Adipocyte (in vitro differentiated cells): ENCODE measurements around the gene PIP5K1B.

ENCODE experiments used
- DNase-seq: peaks from one replicate; pipeline ENCODE4 v3.0.0-alpha.2; 2015; ENCODE audit warnings: low read depth
- H3K27me3 ChIP-seq: replicated peaks from 2 replicates; pipeline ENCODE4 v1.7.0; 2013; ENCODE audit warnings: mild to moderate bottlenecking, low read length, moderate library complexity; ENCODE audit not compliant: control insufficient read depth, insufficient read depth
- H3K36me3 ChIP-seq: 2 replicates; pipeline ENCODE4 v1.7.0; 2013; ENCODE audit warnings: low read length, mild to moderate bottlenecking, moderate library complexity; ENCODE audit not compliant: control insufficient read depth, insufficient read depth, severe bottlenecking
- H3K4me1 ChIP-seq: 2 replicates; pipeline ENCODE4 v1.7.0; 2013; ENCODE audit warnings: mild to moderate bottlenecking, low read length, moderate library complexity; ENCODE audit not compliant: control insufficient read depth, insufficient read depth
- H3K4me3 ChIP-seq: 2 replicates; pipeline ENCODE4 v1.7.0; 2013; ENCODE audit warnings: mild to moderate bottlenecking, low read length, moderate library complexity
- H3K9ac ChIP-seq: 2 replicates; pipeline ENCODE4 v1.7.0; 2013; ENCODE audit warnings: mild to moderate bottlenecking, low read length, moderate library complexity
- H3K9me3 ChIP-seq: 2 replicates; pipeline ENCODE4 v1.7.0; 2013; ENCODE audit warnings: mild to moderate bottlenecking, low read length, moderate library complexity; ENCODE audit not compliant: control insufficient read depth

Gene PIP5K1B

DNA sequence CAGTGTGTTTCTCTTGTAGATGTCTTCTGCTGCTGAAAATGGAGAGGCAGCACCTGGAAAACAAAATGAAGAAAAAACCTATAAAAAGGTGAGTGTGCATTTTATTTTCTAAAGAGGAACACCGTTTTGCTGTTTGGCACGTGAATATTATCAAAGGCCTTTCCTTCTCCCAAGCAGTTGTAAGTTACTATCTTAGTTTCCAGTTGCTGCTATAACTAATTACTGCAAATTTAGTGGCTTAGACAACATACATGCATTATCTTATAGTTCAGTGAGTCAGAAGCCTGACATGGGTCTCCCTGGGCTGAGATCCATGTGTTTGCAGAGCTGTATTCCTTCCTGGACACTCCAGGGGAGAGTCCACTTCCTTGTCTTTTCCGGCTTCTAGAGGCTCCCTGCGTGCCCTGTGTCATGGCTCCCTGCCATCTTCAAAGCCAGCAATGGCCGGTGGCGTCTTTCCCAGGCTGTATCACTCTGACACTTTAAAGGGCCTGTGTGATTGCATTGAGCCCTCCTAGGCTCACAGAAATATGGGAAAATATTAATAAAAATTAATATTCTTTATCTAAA, 117.6 kb downstream of the PIP5K1B start:
- DNase-seq = no peak
- Histone ChIP-seq H3K4me3 (no peak overlapping the region), H3K9ac (no peak overlapping the region), H3K36me3 (no peaks in the 10 kb centered on the region), H3K9me3 (no peaks in the 10 kb centered on the region), H3K4me1 (no peaks in the 10 kb centered on the region), H3K27me3 (no peaks in the 10 kb centered on the region)

DNA sequence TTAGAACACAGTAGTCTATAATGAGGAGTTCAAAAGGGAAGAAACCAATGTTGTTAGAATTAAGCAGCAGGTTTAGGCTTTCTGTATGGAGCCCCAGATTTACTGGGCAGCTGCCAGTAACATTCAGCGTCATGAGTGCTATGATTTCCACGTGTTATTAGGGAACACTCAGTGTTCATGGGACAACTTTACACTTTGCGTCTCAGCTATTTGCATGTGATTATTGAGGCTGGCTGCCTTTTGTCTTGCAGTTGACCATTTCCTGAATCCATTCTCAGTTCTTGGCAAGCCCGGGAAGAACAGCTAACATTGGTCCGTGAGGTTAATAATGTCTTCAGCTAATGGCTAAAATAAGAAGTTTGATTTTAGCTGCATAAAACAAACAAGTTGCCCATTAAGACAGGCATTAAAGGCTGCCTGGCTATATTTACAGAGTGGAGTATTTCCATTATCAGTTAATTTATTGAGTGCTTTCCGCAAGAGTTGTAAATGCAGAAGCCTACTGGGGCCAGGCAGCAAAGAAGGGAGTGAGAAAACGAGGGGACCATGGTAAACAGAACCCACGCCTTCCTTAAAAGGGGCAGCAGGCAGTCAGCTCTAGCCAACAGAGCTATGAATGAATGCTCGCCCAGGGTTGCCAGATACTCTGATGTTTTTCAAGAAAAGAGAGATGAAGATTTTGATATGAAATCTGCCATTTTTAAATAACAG, 120.9 kb downstream of the PIP5K1B start:
- Histone ChIP-seq H3K9me3 (no peaks in the 10 kb centered on the region), H3K4me1 (no peaks in the 10 kb centered on the region), H3K36me3 (no peaks in the 10 kb centered on the region), H3K9ac (no peak overlapping the region), H3K27me3 (peaks cover 5% of the 10 kb centered on the region), H3K4me3 (no peak overlapping the region)
- no peak for DNase-seq

DNA sequence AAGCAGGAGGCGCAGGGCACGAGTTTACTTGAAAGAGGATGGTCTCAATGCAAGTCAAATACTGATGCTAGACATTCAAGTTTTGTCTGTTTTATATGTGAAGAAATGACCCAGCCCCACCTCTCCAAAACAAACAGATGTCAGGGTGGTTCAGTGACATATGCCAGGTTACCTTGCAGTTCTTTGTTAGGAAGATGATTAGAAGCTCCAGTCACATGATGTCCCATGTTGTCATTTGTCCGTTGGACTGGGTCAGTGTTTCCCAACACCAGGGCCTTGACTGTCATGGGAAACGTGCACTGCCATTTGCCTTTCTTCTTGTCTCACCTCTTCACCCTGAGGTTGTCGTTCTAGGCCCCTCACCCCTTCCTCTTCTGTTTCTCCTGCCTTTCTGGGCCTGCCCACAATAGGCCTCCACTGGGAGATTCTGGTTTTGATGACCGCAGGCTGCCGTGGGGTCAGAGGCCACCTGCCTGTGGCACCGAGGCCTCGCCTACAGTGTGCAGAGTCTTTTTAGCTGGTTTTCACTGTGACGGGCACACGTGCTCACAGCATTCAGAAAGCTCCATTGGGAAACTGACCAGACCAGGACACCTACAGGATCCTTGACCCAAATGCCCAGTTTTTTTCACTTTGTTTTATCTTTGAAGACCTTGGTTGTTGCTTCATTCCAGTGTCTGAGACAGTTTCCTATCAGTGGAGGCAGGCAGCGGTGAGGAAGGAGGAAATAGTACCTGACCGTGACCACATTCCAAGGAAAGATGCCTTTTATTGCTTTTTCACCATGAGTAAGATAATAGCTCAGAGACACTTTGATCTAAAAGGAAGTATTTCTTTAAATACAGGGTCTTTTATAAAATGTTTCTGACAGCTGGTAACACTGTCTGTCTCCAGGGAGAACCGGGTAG, 123.1 kb downstream of the PIP5K1B start:
- H3K4me1 ChIP-seq = no peaks in the 10 kb centered on the region
- no peak overlapping the region for H3K4me3 ChIP-seq
- H3K9me3 ChIP-seq = no peaks in the 10 kb centered on the region
- H3K9ac ChIP-seq = no peak overlapping the region
- H3K27me3 ChIP-seq = peaks cover 9% of the 10 kb centered on the region
- H3K36me3 ChIP-seq = no peaks in the 10 kb centered on the region
- no peak for DNase-seq

DNA sequence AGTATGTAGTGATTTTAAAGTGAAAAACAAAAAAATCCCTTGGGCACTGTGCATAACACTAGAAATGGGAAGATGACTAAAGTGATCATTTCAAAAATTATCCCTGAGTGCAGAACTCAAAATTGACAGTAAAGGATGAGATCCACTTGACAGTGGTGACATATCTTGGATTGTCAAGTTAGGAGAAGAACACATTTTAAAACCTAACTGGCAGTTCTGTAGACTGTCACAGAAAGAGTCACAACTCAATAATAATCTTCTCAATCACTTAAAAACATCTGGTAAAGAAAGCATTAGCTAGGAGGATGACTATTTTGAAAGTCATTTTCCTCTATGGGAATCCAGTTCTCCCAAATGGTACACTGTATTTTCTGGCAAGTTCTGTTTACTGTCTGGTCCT, 127.1 kb downstream of the PIP5K1B start:
- Histone ChIP-seq H3K36me3 (no peaks in the 10 kb centered on the region), H3K9ac (no peak overlapping the region), H3K4me3 (no peak overlapping the region), H3K9me3 (no peaks in the 10 kb centered on the region), H3K27me3 (peaks cover 14% of the 10 kb centered on the region), H3K4me1 (no peaks in the 10 kb centered on the region)
- DNase-seq = no peak

DNA sequence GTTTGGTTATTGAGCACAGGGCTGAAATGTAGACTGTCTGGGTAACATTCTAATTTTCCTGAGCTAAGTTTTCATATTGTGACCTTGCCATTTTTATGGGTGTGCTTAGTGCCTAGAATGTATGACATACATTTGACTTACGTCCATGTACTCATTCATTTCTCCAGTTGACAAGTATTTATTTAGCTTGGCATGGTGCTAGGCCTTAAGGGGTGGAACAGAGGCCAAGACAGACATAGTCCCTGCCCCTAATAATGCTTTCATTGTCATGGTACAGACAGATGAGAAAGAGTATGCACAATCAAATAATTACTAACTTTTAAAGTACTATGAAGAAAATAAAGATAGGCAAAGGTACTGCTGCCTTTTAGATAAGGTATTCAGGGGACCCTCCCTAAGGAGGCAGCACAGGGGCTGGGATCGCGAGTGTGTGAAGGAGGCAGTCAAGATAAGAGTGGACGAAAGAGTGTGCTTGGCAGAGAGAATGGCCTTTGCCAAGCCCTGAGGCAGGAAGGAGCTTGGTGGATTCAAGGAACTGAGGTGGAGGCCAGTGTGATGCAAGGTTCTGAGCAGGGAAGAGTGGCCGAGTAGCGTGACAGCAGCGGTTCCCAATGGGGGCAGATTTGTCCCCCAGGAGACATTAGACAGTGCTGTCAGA, 128.0 kb downstream of the PIP5K1B start:
- DNase-seq = no peak
- no peaks in the 10 kb centered on the region for H3K36me3 ChIP-seq
- H3K9me3 ChIP-seq = no peaks in the 10 kb centered on the region

DNA sequence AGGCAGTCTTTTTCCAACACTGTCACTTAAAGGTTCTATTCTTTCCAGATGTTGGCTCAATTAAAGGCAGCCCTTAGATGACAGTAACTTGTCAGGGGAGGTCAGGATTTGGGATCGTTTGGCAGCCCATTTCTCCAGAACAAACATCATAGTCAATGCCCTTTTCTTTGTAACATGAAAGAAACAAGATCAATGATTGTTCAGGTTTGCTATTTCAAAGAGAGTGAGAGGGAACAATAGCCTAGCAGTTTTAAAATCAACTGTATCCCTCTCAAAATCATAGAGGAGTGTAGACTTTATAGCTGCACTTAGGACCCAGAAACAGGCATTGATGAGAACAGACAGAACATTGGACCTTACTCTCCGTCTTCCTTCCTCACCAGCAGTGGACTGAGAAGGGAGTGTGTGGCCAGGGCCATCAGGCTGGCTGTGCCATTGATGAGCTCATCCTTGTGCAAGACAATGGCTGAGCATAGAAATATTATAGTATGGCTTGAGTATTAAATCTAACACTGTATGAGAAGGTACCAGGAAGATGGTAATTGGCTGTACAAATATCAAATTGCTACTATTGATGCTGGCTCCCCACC, 130.0 kb downstream of the PIP5K1B start:
- Histone ChIP-seq H3K4me1 (no peaks in the 10 kb centered on the region), H3K4me3 (no peak overlapping the region), H3K9me3 (no peaks in the 10 kb centered on the region), H3K36me3 (no peaks in the 10 kb centered on the region), H3K9ac (no peak overlapping the region), H3K27me3 (peaks cover 14% of the 10 kb centered on the region)
- DNase-seq = no peak

More for the DNA sequence above, 128.0 kb downstream of the PIP5K1B start:
- no peak overlapping the region for H3K9ac ChIP-seq
- peaks cover 14% of the 10 kb centered on the region for H3K27me3 ChIP-seq
- no peaks in the 10 kb centered on the region for H3K4me1 ChIP-seq
- H3K4me3 ChIP-seq = no peak overlapping the region

DNA sequence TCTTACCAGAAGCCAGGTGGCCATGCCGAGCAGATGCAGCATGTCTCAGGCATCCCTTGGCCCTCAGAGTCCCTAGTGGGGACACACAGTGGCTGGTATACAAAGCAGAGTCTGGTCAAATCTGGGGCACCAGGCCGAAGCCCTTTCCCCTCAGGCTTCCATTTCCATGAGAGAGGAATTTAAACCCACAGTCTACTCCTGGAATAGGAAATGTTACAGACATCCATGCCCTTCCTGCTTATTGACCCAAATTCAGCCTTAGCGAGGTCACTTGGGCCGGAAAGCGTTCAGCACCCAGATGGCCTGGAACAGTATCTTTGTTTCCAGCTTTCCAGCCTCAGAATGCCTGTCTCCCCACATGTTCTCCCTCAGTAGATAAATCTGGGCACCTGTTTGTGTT, 131.7 kb downstream of the PIP5K1B start:
- no peak for DNase-seq
- Histone ChIP-seq H3K9me3 (no peaks in the 10 kb centered on the region), H3K36me3 (no peaks in the 10 kb centered on the region), H3K27me3 (peaks cover 9% of the 10 kb centered on the region), H3K9ac (no peak overlapping the region), H3K4me1 (no peaks in the 10 kb centered on the region), H3K4me3 (no peak overlapping the region)

DNA sequence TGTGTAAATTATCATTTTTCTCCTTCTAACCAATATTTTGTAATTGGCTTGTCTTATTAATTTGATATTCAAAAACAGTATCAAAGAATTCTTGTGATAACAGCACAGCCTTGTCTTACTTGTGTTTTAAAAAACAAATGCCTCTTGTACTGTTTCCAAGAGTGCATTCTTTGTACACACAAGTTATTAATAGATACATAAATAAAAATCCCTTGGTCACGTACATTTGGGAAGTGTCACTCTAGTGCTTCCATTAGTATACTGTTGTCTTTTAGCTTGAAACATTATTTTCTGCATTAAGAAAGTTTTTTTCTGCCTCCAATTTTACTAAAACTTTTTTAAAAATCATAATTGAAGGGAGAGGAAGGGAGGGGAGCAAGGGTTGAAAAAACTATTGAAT, 133.2 kb downstream of the PIP5K1B start:
- no peak overlapping the region for H3K9ac ChIP-seq

DNA sequence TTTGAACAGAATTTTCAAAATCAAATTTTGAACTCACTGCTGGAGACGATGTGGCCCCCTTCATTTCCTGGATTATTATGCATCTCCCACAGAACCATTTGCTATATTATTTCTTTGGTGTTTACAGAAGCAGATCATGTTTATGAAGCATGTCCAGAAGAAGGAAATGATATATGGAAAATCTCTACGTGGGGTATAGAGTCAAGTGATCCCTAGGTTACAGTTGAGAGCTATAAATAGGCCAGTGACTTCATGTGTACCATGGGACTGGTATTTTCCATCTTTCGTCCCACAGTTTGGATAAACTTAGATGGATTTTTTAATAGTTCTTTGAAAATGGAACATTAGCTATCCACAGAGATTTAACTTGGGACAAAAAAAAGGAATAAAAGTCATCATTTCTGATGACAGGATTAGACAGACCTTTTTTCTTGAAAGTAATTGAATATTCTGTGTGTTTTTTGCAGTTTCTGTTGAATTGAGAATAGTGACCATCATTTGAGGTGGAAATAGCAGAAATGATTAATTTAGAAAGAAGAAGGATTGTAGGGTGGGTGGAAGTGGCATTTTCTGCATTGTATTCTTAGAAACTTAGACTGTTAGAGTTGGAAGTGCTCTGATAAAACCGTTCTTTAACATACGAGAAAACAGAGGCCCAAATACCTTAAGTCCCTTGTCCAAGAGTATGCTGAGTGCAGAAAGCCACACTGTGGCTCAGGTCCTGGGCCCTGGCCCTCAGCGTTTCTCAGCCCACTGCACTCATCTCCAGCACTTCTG, 136.4 kb downstream of the PIP5K1B start:
- Histone ChIP-seq H3K27me3 (peaks cover 2% of the 10 kb centered on the region), H3K4me1 (no peaks in the 10 kb centered on the region), H3K9ac (no peak overlapping the region), H3K9me3 (no peaks in the 10 kb centered on the region), H3K36me3 (no peaks in the 10 kb centered on the region), H3K4me3 (no peak overlapping the region)
- no peak for DNase-seq

More for the DNA sequence above, 133.2 kb downstream of the PIP5K1B start:
- no peaks in the 10 kb centered on the region for H3K4me1 ChIP-seq
- no peak overlapping the region for H3K4me3 ChIP-seq
- H3K9me3 ChIP-seq = no peaks in the 10 kb centered on the region
- no peak for DNase-seq
- H3K36me3 ChIP-seq = no peaks in the 10 kb centered on the region
- H3K27me3 ChIP-seq = peaks cover 5% of the 10 kb centered on the region

DNA sequence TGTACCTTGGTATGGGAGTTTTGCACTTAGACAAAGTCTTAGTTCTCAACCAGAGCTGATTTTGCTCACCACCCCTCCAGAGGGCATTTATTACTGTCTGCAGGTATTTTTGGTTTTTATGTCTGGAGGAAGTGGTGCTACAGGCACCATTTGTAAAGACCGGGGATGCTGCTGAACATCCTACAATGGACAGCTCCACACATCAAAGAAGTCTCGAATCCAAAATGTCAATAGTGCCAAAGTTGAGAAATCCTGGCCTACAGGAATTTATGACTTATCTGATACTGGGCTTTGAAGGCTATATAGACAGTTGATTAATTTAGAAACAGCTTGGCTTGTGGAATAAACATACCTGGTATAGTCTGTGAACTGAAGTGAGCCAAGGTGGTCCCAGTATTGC, 137.5 kb downstream of the PIP5K1B start:
- Histone ChIP-seq H3K4me1 (no peaks in the 10 kb centered on the region), H3K36me3 (no peaks in the 10 kb centered on the region), H3K9ac (no peak overlapping the region), H3K27me3 (peaks cover 2% of the 10 kb centered on the region), H3K9me3 (no peaks in the 10 kb centered on the region), H3K4me3 (no peak overlapping the region)
- DNase-seq = no peak
